NCI-H524 (cell line): ENCODE results near the gene PDE3A.

Experiments
- DNase-seq, 2 experiments: peaks; one replicate each; lab custom pipeline; 2025; lab: John Stamatoyannopoulos, UW

Gene PDE3A

DNA sequence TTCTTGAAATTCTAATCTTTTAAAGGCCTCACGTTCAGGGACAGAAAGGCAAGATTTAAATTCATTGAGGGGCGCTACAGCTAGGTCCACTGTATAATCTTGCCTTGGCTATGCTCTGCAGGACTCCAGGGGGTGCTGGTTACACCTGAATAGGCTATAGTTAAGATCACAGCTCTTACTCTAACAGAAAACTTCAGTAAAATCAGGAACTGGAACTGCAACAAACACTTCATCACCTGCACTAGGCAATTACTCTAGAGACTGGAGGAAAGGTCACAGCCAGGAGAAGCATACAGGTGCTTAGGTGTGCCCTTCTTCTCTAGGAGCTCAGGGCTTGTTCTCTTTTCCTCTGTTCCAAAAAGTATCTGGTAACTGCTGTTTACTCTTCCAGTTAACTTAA, 347.7 kb downstream of the PDE3A start:
- DNase-seq = no peak

GRCh38 chr12:20716985-20717384, 348.6 kb downstream of the PDE3A start:
- DNase-seq = no peak

GRCh38 chr12:20718294-20718693, 350.0 kb downstream of the PDE3A start:
- no peak for DNase-seq

GRCh38 chr12:20722142-20722541, 353.8 kb downstream of the PDE3A start:
- no peak for DNase-seq

GRCh38 chr12:20731274-20731673, 362.9 kb downstream of the PDE3A start:
- no peak for DNase-seq
